Esophagus muscularis mucosa (tissue), 4 donors: ENCODE results near the gene AJM1.

ENCODE experiments used
- CTCF ChIP-seq, 3 experiments: fragments of 200-600 bp in 2 of 3; fragments of 450-650 bp in 1 of 3; sonication (generic) in 2 of 3; IDR thresholded peaks; one replicate each; pipeline ENCODE4 v1.5.1; 2017 to 2019; ENCODE audit warnings: antibody characterized with exemption in 3 of 3, mild to moderate bottlenecking in 2 of 3, moderate library complexity in 1 of 3
- EP300 ChIP-seq: sonication (generic); formaldehyde crosslinking; IDR thresholded peaks from one replicate; pipeline ENCODE4 v1.6.1; 2017; ENCODE audit warnings: antibody characterized with exemption
- POLR2A ChIP-seq: fragments of 450-650 bp; IDR thresholded peaks from one replicate; pipeline ENCODE4 v1.6.1; 2017; ENCODE audit warnings: antibody characterized with exemption, moderate library complexity, mild to moderate bottlenecking, low read depth

- no peak for TF ChIP-seq EP300
- no peak for TF ChIP-seq CTCF (IDR thresholded peaks at IDR 0.05)
- TF ChIP-seq POLR2A = no peak
Measured at GRCh38 chr9:136804509-136805206, 37.6 kb upstream of the AJM1 start.
